Activated CD8-positive, alpha-beta memory T cell treated with anti-CD3 and anti-CD28 coated beads for 36 hours (primary cell): ENCODE results near the gene REEP5. TPM values are rescaled to one million over a fixed set of nuclear protein-coding genes. Genes with fewer than 3 reads are reported as not detected.

Source experiments
- CTCF ChIA-PET: fragments of 350-600 bp; sonication (Branson Sonifier 250); formaldehyde crosslinking; loops from one replicate; lab custom pipeline; 2021; ENCODE audit warnings: antibody characterized with exemption; lab: Charles Lee
- POLR2A ChIA-PET: fragments of 350-600 bp; sonication (Branson Sonifier 250); formaldehyde crosslinking; loops from one replicate; lab custom pipeline; 2021; ENCODE audit warnings: antibody characterized with exemption; lab: Charles Lee
- total RNA-seq, 2 experiments: library from RNA; stranded (reverse); gene quantifications; one replicate each; pipeline ENCODE4 v1.2.3, GENCODE V29; 2021

The REEP5 gene
- total RNA-seq, 2 experiments from 2014 or later = 70.2 to 70.7 TPM

DNA sequence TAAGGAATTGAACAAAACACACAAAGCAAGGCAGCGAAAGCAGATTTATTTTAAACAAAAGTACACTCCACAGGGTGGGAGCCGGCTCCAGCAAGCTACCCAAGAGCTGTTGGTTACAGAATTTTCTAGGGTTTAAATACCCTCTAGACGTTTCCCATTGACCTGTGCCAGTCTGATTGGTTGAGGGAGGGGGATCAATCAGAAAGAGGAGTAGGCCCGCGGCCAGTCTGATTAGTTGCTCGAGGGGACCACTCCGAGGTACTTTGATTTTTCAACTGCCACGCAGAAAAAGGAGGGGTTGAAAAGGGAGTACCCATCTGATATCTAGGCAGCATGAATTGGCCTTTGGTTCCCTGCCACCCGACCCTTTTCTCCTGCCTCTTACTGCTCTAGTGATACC, 59.9 kb downstream of the REEP5 start:
- POLR2A ChIA-PET = interaction anchor here (0.8 kb wide), 1 partner anchor 23 kb away, joined by 3 read pairs; no protein-coding TSS in a partner anchor
- CTCF ChIA-PET = no interaction called here

- CTCF ChIA-PET = interaction anchor here (1.3 to 1.5 kb wide), 2 partner anchors 13 to 62 kb away, joined by 4 to 7 read pairs; no protein-coding TSS in a partner anchor
- POLR2A ChIA-PET = interaction anchor here (0.8 to 1.7 kb wide), 2 partner anchors 13 to 23 kb away, joined by 3 to 7 read pairs; no protein-coding TSS in a partner anchor
Measured at GRCh38 chr5:112861638-112861985, 60.4 kb downstream of the REEP5 start.

GRCh38 chr5:112860929-112861637, 60.9 kb downstream of the REEP5 start, which contains the start of gene SRP19:
Gene SRP19 (plus strand): TSS chr5:112861287. CDS start chr5:112861377, 90 bp downstream.
- ChIA-PET POLR2A (interaction anchor here (0.6 to 1.7 kb wide), 4 partner anchors 13 to 133 kb away, joined by 3 to 7 read pairs (median 4); partner anchors contain the start of gene DCP2), CTCF (interaction anchor here (1.3 to 1.5 kb wide), 2 partner anchors 13 to 63 kb away, joined by 4 to 7 read pairs; no protein-coding TSS in a partner anchor)

DNA sequence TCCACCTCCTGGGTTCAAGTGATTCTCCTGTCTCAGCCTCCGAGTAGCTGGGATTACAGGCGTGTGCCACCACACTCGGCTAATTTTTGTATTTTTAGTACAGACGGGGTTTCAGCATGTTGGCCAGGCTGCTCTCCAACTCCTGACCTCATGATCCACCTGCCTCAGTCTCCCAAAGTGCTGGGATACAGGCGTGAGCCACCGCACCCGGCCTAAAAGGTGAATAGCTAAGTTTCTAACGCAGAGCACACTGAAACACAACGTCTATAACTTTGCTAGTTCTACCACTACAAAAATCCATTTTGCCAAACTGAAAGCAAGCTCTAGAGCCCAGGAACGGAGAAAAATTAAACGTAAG, 61.5 kb downstream of the REEP5 start:
- CTCF ChIA-PET = interaction anchor here (1.3 to 1.5 kb wide), 2 partner anchors 12 to 64 kb away, joined by 4 to 7 read pairs; no protein-coding TSS in a partner anchor

DNA sequence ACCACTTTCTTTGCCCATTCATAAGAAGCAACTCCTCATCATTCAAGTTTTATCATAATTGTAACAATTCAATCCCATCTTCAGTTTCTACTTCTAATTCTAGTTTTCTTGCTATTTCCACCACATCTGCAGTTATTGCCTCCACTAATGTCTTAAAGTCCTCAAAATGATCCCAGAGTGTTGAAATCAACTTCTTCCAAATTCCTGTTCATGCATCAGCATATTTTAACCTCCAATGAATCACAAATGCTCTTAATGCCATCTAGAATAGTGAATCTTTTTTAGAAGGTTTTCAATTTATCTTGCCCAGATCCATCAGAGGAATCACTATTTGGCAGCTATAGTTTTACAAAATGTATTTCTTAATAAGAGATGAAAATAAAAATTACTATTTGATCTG, 64.2 kb downstream of the REEP5 start:
- ChIA-PET POLR2A (no interaction called here), CTCF (interaction anchor here (1.0 kb wide), 1 partner anchor 10 kb away, joined by 3 read pairs; no protein-coding TSS in a partner anchor)

More for the DNA sequence above, 61.5 kb downstream of the REEP5 start:
- POLR2A ChIA-PET = interaction anchor here (0.6 to 1.7 kb wide), 3 partner anchors 12 to 133 kb away, joined by 3 to 7 read pairs (median 4); partner anchors contain the start of gene DCP2

GRCh38 chr5:112854651-112855050, 67.4 kb downstream of the REEP5 start:
- ChIA-PET POLR2A (no interaction called here), CTCF (no interaction called here)

- ChIA-PET CTCF (no interaction called here), POLR2A (no interaction called here)
Measured at GRCh38 chr5:112849912-112850311, 72.1 kb downstream of the REEP5 start.

DNA sequence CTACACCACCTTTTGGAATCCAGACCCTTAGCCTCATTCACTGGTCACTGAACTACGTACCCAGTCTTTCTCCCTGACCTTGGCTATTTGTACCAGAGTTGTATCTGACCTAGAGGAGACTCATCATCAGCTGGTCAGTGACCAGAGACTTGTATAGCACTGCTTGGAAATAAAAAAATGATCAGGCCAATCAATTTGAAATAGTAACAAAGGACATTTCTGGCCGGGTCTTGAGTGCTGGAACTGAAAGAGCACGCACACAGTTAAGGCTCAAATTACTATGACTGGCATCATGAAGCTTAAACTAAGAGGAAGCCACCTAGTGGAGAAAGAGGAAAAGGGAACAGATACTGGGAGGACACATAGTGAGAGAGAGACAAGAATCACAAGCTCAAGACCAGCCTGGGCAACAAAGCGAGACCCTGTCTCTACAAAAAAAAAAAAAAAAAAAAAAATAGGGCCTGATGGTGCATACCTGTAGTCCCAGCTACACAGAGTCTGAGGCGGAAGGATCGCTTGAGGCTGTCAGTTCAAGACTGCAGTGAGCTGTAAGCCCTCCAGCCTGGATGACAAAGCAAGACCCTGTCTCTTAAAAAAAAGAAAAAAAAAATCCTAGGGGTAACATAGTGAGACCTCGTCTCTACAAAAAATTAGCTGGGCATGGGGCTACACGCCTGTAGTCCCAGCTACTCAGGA, 73.8 kb downstream of the REEP5 start:
- POLR2A ChIA-PET = interaction anchor here (0.7 to 1.2 kb wide), 2 partner anchors 13 to 101 kb away, joined by 7 to 11 read pairs; partner anchors contain the start of gene SRP19
- CTCF ChIA-PET = interaction anchor here (0.6 to 1.4 kb wide), 10 partner anchors 13 to 759 kb away, joined by 3 to 7 read pairs (median 3); partner anchors contain the start of gene SRP19

- ChIA-PET CTCF (no interaction called here), POLR2A (no interaction called here)
Measured at GRCh38 chr5:112847306-112847705, 74.7 kb downstream of the REEP5 start.

GRCh38 chr5:112846556-112846955, 75.5 kb downstream of the REEP5 start:
- ChIA-PET POLR2A (no interaction called here), CTCF (no interaction called here)

GRCh38 chr5:112844489-112844888, 77.5 kb downstream of the REEP5 start:
- ChIA-PET CTCF (no interaction called here), POLR2A (no interaction called here)

GRCh38 chr5:112833971-112834370, 88.1 kb downstream of the REEP5 start:
- CTCF ChIA-PET = interaction anchor here (1.1 kb wide), 1 partner anchor 14 kb away, joined by 3 read pairs; no protein-coding TSS in a partner anchor
- POLR2A ChIA-PET = no interaction called here

- ChIA-PET CTCF (no interaction called here), POLR2A (no interaction called here)
Measured at GRCh38 chr5:112830378-112830777, 91.6 kb downstream of the REEP5 start.

Other genes with a start within 250 kb of the REEP5 start
- 10 to 100 TPM; 23.9 to 24.8 TPM for gene APC, start 184.3 kb downstream of the REEP5 start, total RNA-seq
- gene SRP19, start 60.9 kb downstream of the REEP5 start, total RNA-seq = 10 to 100 TPM; 60.9 to 66.5 TPM
- 10 to 100 TPM; 63.6 to 64.0 TPM for gene DCP2, start 54.6 kb upstream of the REEP5 start, total RNA-seq